Duodenal mucosa (tissue), 2 donors: ENCODE data around the gene KCNIP1.

ENCODE experiments used
- H3K27ac ChIP-seq: one replicate; pipeline ENCODE4 v1.7.0; 2013; ENCODE audit warnings: low read depth, low read length
- H3K27me3 ChIP-seq, 2 donors: one replicate each; pipeline ENCODE4 v1.7.0; 2013; ENCODE audit warnings: low read length in 2 of 2, control low read depth in 1 of 2; ENCODE audit not compliant: insufficient read depth in 2 of 2, control insufficient read depth in 1 of 2
- H3K36me3 ChIP-seq, 2 donors: one replicate each; pipeline ENCODE4 v1.7.0; 2013; ENCODE audit warnings: low read length in 2 of 2, control low read depth in 1 of 2; ENCODE audit not compliant: insufficient read depth in 2 of 2, control insufficient read depth in 1 of 2
- H3K4me1 ChIP-seq, 2 donors: one replicate each; pipeline ENCODE4 v1.7.0; 2013; ENCODE audit warnings: low read length in 2 of 2, control low read depth in 1 of 2; ENCODE audit not compliant: insufficient read depth in 2 of 2, control insufficient read depth in 1 of 2
- H3K4me3 ChIP-seq, 2 donors: one replicate each; pipeline ENCODE4 v1.7.0; 2013; ENCODE audit warnings: low read length in 2 of 2, low read depth in 1 of 2
- H3K9ac ChIP-seq, 2 donors: one replicate each; pipeline ENCODE4 v1.7.0; 2013; ENCODE audit warnings: low read length in 2 of 2, low read depth in 1 of 2
- H3K9me3 ChIP-seq, 2 donors: one replicate each; pipeline ENCODE4 v1.7.0; 2013; ENCODE audit warnings: low read length in 2 of 2, control low read depth in 1 of 2; ENCODE audit not compliant: control insufficient read depth in 1 of 2

Gene KCNIP1

DNA sequence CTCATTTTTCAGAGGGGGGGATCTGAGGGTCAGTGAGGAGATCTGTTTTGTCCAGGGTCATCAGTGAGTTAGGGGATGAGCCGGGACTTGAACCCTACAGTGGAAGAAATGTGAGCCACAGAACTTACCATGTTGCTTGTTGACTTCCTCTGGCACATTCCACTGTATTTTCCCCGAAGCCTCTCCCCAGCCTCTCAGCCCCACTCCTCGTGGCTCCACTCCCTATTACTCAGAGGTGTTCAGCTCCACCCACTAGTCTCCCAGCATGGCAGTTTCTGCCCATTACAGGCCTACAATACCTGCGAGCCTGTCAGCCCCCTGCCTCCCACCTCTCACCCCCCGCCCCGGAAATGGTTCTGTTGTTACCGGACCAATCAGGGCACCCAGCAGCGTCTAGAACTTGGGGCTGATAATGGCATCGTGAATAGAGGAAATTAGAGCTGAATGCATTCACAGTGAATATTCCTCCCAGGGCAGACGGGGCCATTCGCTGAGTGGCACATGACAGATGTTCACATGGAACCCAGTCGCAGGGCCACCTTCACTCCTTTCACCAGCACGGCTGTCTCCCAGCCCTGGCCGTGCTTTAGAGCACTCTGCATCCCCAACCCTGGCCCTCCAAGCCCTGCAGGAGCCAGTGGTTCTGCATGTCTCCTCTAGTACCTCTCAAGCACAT, 81.6 kb downstream of the KCNIP1 start:
- Histone ChIP-seq H3K4me1 (no peaks in the 10 kb centered on the region), H3K36me3 (no peaks in the 10 kb centered on the region)

DNA sequence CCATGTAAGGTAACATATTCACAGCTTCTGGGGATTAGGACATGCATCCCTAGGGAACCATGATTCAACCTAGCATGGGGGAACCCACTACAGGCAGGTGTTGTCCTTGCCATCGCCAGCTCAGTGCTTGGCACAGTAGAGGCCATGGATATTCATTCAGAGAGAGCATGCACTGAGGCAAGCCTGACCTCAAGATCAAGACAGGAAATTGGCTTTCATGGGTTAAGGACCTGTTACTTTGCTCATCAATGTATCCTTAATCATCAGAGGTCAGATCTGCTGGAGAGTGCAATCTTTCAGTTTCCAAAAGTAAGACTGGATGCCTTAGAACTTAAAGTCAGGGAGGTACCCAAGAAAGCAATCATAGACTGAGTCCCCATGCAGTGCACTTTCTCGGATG, 84.0 kb downstream of the KCNIP1 start:
- no peaks in the 10 kb centered on the region for H3K27me3 ChIP-seq

More for the DNA sequence above, 81.6 kb downstream of the KCNIP1 start:
- Histone ChIP-seq H3K4me3 (no peak overlapping the region), H3K9me3 (no peaks in the 10 kb centered on the region), H3K27ac (no peak overlapping the region), H3K27me3 (no peaks in the 10 kb centered on the region), H3K9ac (no peak overlapping the region)

DNA sequence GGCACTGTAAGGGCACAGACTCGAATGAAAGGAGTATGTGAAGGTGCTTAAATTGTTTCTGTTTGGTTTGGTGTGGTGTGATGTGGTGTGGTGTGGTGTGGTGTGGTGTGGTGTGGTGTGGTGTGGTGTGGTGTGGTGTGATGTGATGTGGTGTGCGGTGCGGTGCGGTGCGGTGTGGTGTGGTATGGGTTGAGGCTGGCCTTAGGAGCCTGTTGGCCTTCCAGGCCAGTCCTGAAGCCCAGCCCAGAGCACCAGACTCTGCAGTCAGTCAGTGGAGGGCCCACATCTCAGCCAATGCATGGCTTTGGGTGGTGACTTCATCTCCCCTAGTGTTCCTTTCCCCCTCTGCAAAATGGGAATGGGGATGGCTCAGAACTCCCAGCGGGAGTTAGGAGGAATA, 85.8 kb downstream of the KCNIP1 start:
- H3K36me3 ChIP-seq = no peaks in the 10 kb centered on the region
- H3K9me3 ChIP-seq = no peaks in the 10 kb centered on the region
- no peak overlapping the region for H3K27ac ChIP-seq
- no peak overlapping the region for H3K9ac ChIP-seq
- H3K4me3 ChIP-seq = no peak overlapping the region
- H3K4me1 ChIP-seq = no peaks in the 10 kb centered on the region
- H3K27me3 ChIP-seq = no peaks in the 10 kb centered on the region

More for the DNA sequence above, 84.0 kb downstream of the KCNIP1 start:
- no peaks in the 10 kb centered on the region for H3K4me1 ChIP-seq
- no peaks in the 10 kb centered on the region for H3K36me3 ChIP-seq
- H3K9ac ChIP-seq = no peak overlapping the region
- H3K4me3 ChIP-seq = no peak overlapping the region
- no peaks in the 10 kb centered on the region for H3K9me3 ChIP-seq
- no peak overlapping the region for H3K27ac ChIP-seq

DNA sequence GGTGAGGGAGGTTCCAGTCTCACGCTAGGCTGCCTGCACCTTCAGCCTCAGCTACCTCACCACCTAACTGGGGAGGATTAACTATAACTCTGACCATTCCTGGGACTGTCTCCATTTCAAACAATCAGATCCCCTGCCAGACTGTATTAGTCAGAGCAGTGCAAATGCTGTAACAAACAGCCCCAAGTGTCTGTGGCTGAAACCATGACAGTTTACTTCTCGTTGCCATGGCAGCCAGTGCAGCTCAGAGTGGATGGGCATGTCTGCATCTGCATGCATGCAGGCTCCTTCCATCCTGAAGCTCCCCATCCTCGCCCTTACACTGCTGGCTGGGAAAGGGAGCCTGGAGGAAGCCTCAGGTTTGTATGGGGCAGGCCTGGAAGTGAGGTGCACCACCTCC, 86.7 kb downstream of the KCNIP1 start:
- Histone ChIP-seq H3K27me3 (peaks cover 0 to 2% of the 10 kb centered on the region in 2 donors), H3K27ac (no peak overlapping the region), H3K4me1 (no peaks in the 10 kb centered on the region), H3K4me3 (no peak overlapping the region), H3K36me3 (no peaks in the 10 kb centered on the region), H3K9me3 (no peaks in the 10 kb centered on the region), H3K9ac (no peak overlapping the region)

DNA sequence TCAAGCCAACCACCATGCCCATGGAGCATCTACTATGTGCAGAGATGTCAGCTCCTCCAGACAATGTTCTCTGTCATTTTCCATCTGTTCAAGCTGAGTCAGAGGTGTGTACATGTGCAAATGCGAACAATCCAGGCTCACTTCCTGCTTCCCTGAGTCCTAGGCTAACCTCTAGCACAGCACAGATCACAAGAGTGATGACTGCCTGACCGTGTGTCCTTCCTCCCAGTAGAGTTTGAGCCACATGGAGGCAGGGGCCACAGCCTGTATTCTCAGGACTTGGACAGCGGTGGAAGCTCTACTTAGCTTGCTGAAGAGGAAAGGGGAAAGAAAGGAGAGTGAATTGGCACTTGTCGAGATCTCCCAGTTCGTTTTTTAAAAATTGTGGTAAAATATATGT, 87.2 kb downstream of the KCNIP1 start:
- H3K36me3 ChIP-seq = no peaks in the 10 kb centered on the region
- no peak overlapping the region for H3K4me3 ChIP-seq
- H3K9ac ChIP-seq = no peak overlapping the region
- H3K27me3 ChIP-seq = peaks cover 0 to 2% of the 10 kb centered on the region in 2 donors
- no peak overlapping the region for H3K27ac ChIP-seq
- no peaks in the 10 kb centered on the region for H3K9me3 ChIP-seq
- no peaks in the 10 kb centered on the region for H3K4me1 ChIP-seq

DNA sequence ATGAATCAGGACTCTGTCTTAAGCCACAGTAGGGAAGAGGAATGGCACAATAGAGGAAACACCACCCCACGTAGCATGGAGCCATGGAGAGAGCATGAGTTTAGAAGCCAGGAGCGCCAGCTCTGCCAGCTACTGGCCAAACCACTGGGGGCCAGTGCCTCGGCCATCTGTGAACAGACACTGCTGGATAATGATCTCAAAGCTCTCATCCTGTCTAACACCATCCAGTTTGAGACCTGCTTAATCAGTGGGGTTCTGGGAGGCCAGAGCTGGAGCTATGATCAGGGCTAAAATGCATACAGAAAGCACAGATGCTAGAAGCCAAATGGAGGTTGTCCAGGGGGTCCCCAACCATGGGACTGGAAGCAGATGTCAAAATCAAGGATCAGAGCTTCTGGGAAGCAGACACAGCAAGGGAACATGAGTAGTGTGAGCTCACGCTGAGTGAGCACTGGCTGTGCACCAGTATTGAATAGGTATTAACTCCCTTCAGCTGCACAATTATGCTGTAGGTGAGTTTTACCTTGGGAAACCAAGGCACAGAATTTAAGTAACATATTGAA, 92.7 kb downstream of the KCNIP1 start:
- Histone ChIP-seq H3K27me3 (peaks cover 0 to 2% of the 10 kb centered on the region in 2 donors), H3K4me1 (no peaks in the 10 kb centered on the region), H3K4me3 (no peak overlapping the region), H3K9me3 (no peaks in the 10 kb centered on the region), H3K27ac (no peak overlapping the region), H3K9ac (no peak overlapping the region), H3K36me3 (no peaks in the 10 kb centered on the region)

DNA sequence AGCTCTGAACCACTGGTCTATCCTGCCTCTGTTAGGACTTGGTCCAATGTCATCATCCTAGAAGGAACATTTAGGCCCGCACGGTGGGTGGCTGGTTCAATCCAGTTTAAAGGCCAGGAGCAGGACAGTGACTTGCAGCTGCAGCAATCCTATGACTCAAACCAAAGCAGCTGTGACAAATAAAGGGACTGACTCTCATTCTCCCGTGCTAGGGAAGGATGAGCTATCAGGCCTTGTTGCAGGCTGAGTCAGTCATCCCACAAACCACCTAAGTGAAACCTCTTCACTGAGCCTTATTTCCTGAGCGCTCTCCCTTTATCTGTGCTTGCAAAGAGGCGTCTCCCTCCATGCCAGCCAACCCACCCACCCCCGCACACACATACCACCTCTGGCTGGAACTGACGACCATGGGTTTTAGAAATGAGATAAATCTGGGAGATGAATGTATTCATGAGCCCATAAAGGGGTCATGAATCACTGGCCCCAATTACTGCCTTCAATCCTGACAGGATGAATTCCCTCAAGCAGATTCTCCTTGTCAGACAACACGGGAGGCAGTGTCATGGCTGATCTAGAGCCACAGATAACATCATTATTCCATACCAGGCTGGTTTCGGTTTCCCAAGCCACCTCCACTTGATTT, 93.4 kb downstream of the KCNIP1 start:
- no peak overlapping the region for H3K4me3 ChIP-seq
- H3K9me3 ChIP-seq = no peaks in the 10 kb centered on the region
- no peaks in the 10 kb centered on the region for H3K4me1 ChIP-seq
- H3K9ac ChIP-seq = no peak overlapping the region
- no peaks in the 10 kb centered on the region for H3K36me3 ChIP-seq
- no peak overlapping the region for H3K27ac ChIP-seq
- H3K27me3 ChIP-seq = peaks cover 0 to 2% of the 10 kb centered on the region in 2 donors

DNA sequence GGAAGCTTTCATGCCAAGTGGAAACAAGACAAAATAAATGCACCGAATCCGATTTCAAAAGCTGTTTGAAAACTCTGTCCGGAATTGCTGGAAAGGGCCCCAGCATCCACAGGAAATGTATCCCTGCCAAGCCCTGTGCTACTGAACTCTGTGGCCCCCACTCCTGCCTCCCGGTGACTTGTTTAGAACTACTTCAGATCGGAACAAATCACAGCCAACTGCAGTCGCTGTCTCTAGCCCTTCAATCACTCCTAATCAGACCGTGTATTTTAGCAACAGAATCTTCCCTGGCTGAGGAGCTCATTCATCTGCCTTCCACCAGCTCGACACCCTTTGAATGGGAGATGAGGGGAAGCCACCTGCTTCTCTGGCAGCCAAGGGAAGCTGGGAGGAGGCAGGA, 94.1 kb downstream of the KCNIP1 start:
- H3K27ac ChIP-seq = no peak overlapping the region
- no peaks in the 10 kb centered on the region for H3K36me3 ChIP-seq
- H3K27me3 ChIP-seq = peaks cover 0 to 2% of the 10 kb centered on the region in 2 donors
- H3K9ac ChIP-seq = no peak overlapping the region
- no peak overlapping the region for H3K4me3 ChIP-seq
- H3K4me1 ChIP-seq = no peaks in the 10 kb centered on the region
- H3K9me3 ChIP-seq = no peaks in the 10 kb centered on the region

DNA sequence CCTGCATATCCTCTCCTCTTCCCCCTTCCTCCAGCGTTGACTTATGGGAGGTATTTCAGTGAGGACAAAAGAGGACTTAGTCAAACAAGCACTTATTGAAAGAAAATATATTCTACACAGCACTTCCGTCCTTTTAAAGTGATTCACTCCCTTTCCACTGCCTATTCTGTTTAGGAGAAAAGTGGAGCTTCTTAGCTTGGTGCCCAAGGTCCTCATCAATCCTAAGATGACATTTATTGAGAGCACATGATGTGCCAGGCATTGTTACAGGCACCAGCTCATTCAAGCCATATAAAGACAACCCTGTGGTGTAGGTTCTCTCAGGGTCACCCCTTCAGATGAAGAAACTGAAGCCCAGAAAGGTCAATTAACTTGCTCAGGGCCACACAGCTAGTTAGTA, 95.9 kb downstream of the KCNIP1 start:
- Histone ChIP-seq H3K36me3 (no peaks in the 10 kb centered on the region), H3K9me3 (no peaks in the 10 kb centered on the region), H3K4me1 (no peaks in the 10 kb centered on the region), H3K4me3 (no peak overlapping the region), H3K27me3 (peaks cover 2 to 4% of the 10 kb centered on the region in 2 donors), H3K27ac (no peak overlapping the region), H3K9ac (no peak overlapping the region)

DNA sequence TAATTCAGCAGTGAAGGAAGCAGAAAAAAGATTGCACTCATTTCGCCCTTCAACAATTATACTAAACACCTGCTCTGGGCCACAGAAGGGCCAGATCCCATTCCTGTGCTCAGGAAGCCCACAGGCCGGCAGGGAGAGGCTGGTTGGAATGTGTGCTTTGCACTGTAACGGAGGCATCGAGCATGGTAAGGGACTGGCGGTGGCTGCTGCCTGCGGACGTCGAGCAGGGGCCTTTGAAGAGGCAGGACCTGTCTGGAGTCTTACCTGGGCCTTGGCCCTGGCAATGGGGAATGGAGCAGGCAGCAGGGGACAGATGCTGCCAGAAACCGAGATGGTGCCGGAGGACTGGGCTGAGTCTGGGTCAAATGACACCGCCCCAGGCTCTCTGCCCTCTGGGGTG, 97.8 kb downstream of the KCNIP1 start:
- no peaks in the 10 kb centered on the region for H3K4me1 ChIP-seq
- no peak overlapping the region for H3K4me3 ChIP-seq
- H3K27me3 ChIP-seq = peaks cover 0 to 4% of the 10 kb centered on the region in 2 donors
- H3K9me3 ChIP-seq = no peaks in the 10 kb centered on the region
- no peaks in the 10 kb centered on the region for H3K36me3 ChIP-seq
- no peak overlapping the region for H3K9ac ChIP-seq
- no peak overlapping the region for H3K27ac ChIP-seq
